Measurements from ENCODE around the gene TBK1. TPM values are rescaled to one million over a fixed set of nuclear protein-coding genes. Genes with fewer than 3 reads are reported as not detected.

The TBK1 gene
- total and polyA plus RNA-seq, 10 of the 15 experiments (the other 5 are each of a cell fraction or from before 2014, with no cell fraction given) = 13.4 to 49.3 (median 37.7) TPM

- no peaks in the 10 kb centered on the region for H3K9me3 ChIP-seq (replicated peaks; ENCODE audit: control insufficient read depth, insufficient read depth, low read length)
- H3K4me3 ChIP-seq = no peak overlapping the region
- H3K9ac ChIP-seq (ENCODE audit: control insufficient read depth, insufficient read depth, low read length) = no peak overlapping the region
- DNase-seq (ENCODE audit: low read depth, low spot score) (no peak), FAIRE-seq (no peak), ATAC-seq (no peak)
- 97% methylated on average over 4 of the region's 4 CpGs for WGBS (ENCODE audit: insufficient coverage, insufficient replicate concordance, low lambda C conversion rate, missing lambda C conversion rate)
- no peaks in the 10 kb centered on the region for H4K20me1 ChIP-seq (ENCODE audit: control insufficient read depth, insufficient read depth)
- H3K36me3 ChIP-seq (ENCODE audit: control insufficient read depth in 2 of 2, insufficient read depth in 2 of 2, low read length in 1 of 2) = peaks cover 0 to 29% of the 10 kb centered on the region in 2 experiments
- SMC1A ChIA-PET (ENCODE audit: uncharacterized antibody, unreplicated experiment) = no interaction called here
- intact Hi-C loops (cut with micrococcal nuclease; ENCODE audit: unreplicated experiment) = no loop called here
- POLR2A ChIA-PET = no interaction called here
- CTCF ChIA-PET = no interaction called here
- RAD21 ChIA-PET (ENCODE audit: unreplicated experiment) = no interaction called here
- no peak overlapping the region for H3K27ac ChIP-seq (ENCODE audit: control insufficient read depth, insufficient read depth)
- no peak overlapping the region for H2AFZ ChIP-seq (ENCODE audit: control insufficient read depth, low read depth, low read length)
- no TSS peak for BruUV-seq (replicated peaks)
- no peak overlapping the region for H3K4me2 ChIP-seq (ENCODE audit: control insufficient read depth, insufficient read depth)
- H3K4me1 ChIP-seq (ENCODE audit: control insufficient read depth, insufficient read depth, low read length) = no peaks in the 10 kb centered on the region
- H3K27me3 ChIP-seq (replicated peaks in 1 of 2; ENCODE audit: control insufficient read depth in 2 of 2, insufficient read depth in 2 of 2, low read length in 1 of 2) = no peaks in the 10 kb centered on the region
- H3K79me2 ChIP-seq (ENCODE audit: control insufficient read depth, insufficient read depth, low read length) = no peaks in the 10 kb centered on the region
- in situ Hi-C loops (cut with MboI) = no loop called here
- TF ChIP-seq BCLAF1 (IDR thresholded peaks at IDR 0.05) = no peak
- TF ChIP-seq TCF12 (IDR thresholded peaks at IDR 0.05; ENCODE audit: low read depth, low read length) = no peak
- no peak for TF ChIP-seq CREB1 (IDR thresholded peaks at IDR 0.05; ENCODE audit: low read depth)
- TF ChIP-seq NFXL1 (IDR thresholded peaks at IDR 0.05; ENCODE audit: borderline replicate concordance) = no peak
- no peak for TF ChIP-seq IRF3 (IDR thresholded peaks at IDR 0.05)
- TF ChIP-seq HDGF (IDR thresholded peaks at IDR 0.05) = no peak
- TF ChIP-seq E2F4 (IDR thresholded peaks at IDR 0.05; ENCODE audit: low read depth, low read length) = no peak
- TF ChIP-seq MYC (IDR thresholded peaks at IDR 0.05; ENCODE audit: insufficient read depth, insufficient read length, insufficient replicate concordance, low read length, severe bottlenecking) = no peak
- no peak for TF ChIP-seq HDAC2 (IDR thresholded peaks at IDR 0.05)
- no peak for TF ChIP-seq SIN3A (IDR thresholded peaks at IDR 0.05; ENCODE audit: low read depth, low read length)
- TF ChIP-seq RELA (IDR thresholded peaks at IDR 0.05; ENCODE audit: borderline replicate concordance, partially characterized antibody) = no peak
- no peak for TF ChIP-seq POU2F2 (IDR thresholded peaks at IDR 0.05; ENCODE audit: borderline replicate concordance, low read depth, low read length)
- TF ChIP-seq NR2F1 (conservative IDR thresholded peaks at IDR 0.05) = no peak
- TF ChIP-seq E4F1 (IDR thresholded peaks at IDR 0.05; ENCODE audit: borderline replicate concordance, partially characterized antibody) = no peak
- TF ChIP-seq NKRF (conservative IDR thresholded peaks at IDR 0.05) = no peak
Observed at GRCh38 chr12:64428956-64429355, 23.0 kb upstream of the TBK1 start.

Measured in GM12878 (cell line).